ENCODE data around the gene RAD51AP2. TPM values are rescaled to one million over a fixed set of nuclear protein-coding genes. Genes with fewer than 3 reads are reported as not detected.
A peak's percentile ranks its signal among the peaks of the same experiment; 100 is the strongest.

RAD51AP2 gene
- total and polyA plus RNA-seq, 2 of the 13 experiments (the other 11 are each of a cell fraction or from before 2014, with no cell fraction given): 0.11 to 0.12 TPM

GRCh38 chr2:17545680-17546613 lies 27.7 kb upstream of the RAD51AP2 start (continued):
- no peak for TF ChIP-seq ZNF704 (CRISPR knock-in tag; IDR thresholded peaks at IDR 0.05; ENCODE audit: borderline replicate concordance)
- TF ChIP-seq U2AF2 (IDR thresholded peaks at IDR 0.05; ENCODE audit: low read depth, low read length): no peak
- no peak for TF ChIP-seq RERE (CRISPR knock-in tag; IDR thresholded peaks at IDR 0.05; ENCODE audit: low read depth)
- TF ChIP-seq PCBP2 (optimal IDR thresholded peaks at IDR 0.05; ENCODE audit: low read depth, low read length, poor library complexity, severe bottlenecking): no peak
- no peak for TF ChIP-seq KLF15 (CRISPR knock-in tag; IDR thresholded peaks at IDR 0.05; ENCODE audit: borderline replicate concordance)
- no peak for TF ChIP-seq ETV6 (CRISPR knock-in tag; conservative IDR thresholded peaks at IDR 0.05)
- TF ChIP-seq ARID2 (CRISPR knock-in tag; IDR thresholded peaks at IDR 0.05; ENCODE audit: borderline replicate concordance): no peak
- TF ChIP-seq JUND (CRISPR knock-in tag; IDR thresholded peaks at IDR 0.05): no peak
- no peak for TF ChIP-seq NR3C1 (CRISPR knock-in tag; IDR thresholded peaks at IDR 0.05)
- TF ChIP-seq HMGXB4 (CRISPR knock-in tag; IDR thresholded peaks at IDR 0.05; ENCODE audit: borderline replicate concordance in 1 of 2, low read depth in 1 of 2): peak in 1 of 2 experiments; percentile 30; a peak in 1 of 4 replicates
- TF ChIP-seq WIZ (CRISPR knock-in tag; IDR thresholded peaks at IDR 0.05): no peak
- TF ChIP-seq XRCC5 (optimal IDR thresholded peaks at IDR 0.05; ENCODE audit: low read length): no peak
- no peak for TF ChIP-seq CENPT (CRISPR knock-in tag; IDR thresholded peaks at IDR 0.05; ENCODE audit: low read depth)
- no peak for TF ChIP-seq ZBTB49 (CRISPR knock-in tag; IDR thresholded peaks at IDR 0.05; ENCODE audit: borderline replicate concordance)
- no peak for TF ChIP-seq ZNF563 (CRISPR knock-in tag; IDR thresholded peaks at IDR 0.05)
- TF ChIP-seq ZNF605 (CRISPR knock-in tag; IDR thresholded peaks at IDR 0.05): no peak
- TF ChIP-seq NCOA5 (CRISPR knock-in tag; IDR thresholded peaks at IDR 0.05): no peak

Measured in HepG2 (cell line).